Activated B cell treated with CpG ODN at 0.5 μM for 24 hours (primary cell): ENCODE data around the gene DTHD1. TPM values are rescaled to one million over a fixed set of nuclear protein-coding genes. Genes with fewer than 3 reads are reported as not detected.
A peak's percentile ranks its signal among the peaks of the same experiment; 100 is the strongest.

Experiments
- ATAC-seq: fragments of 200-7000 bp; cut with Tn5 transposase; one replicate; pipeline ENCODE4 v1.10.0; 2021; ENCODE audit warnings: low read depth, mild to moderate bottlenecking, moderate library complexity
- CTCF ChIA-PET: fragments of 350-600 bp; sonication (Branson Sonifier 250); formaldehyde crosslinking; loops from one replicate; lab custom pipeline; 2021; ENCODE audit warnings: antibody characterized with exemption; lab: Charles Lee
- POLR2A ChIA-PET: fragments of 350-600 bp; sonication (Branson Sonifier 250); formaldehyde crosslinking; loops from one replicate; lab custom pipeline; 2021; ENCODE audit warnings: antibody characterized with exemption; lab: Charles Lee
- DNase-seq: peaks from one replicate; pipeline ENCODE4 v3.0.0; 2022
- H3K27ac Mint-ChIP-seq: one replicate; pipeline ENCODE4 v1.8.0; 2020; ENCODE audit warnings: mixed read lengths
- H3K27me3 Mint-ChIP-seq: one replicate; pipeline ENCODE4 v1.8.0; 2021; ENCODE audit warnings: mixed read lengths
- H3K36me3 Mint-ChIP-seq: one replicate; pipeline ENCODE4 v1.8.0; 2021; ENCODE audit warnings: low read depth, mixed read lengths
- H3K4me1 Mint-ChIP-seq: one replicate; pipeline ENCODE4 v1.8.0; 2021; ENCODE audit warnings: mixed read lengths
- H3K4me3 Mint-ChIP-seq: one replicate; pipeline ENCODE4 v1.8.0; 2020; ENCODE audit warnings: mild to moderate bottlenecking, mixed read lengths
- H3K9me3 Mint-ChIP-seq: one replicate; pipeline ENCODE4 v1.8.0; 2020; ENCODE audit warnings: mixed read lengths
- CTCF ChIP-seq: fragments of 200-600 bp; IDR thresholded peaks from one replicate; pipeline ENCODE4 v1.8.0; 2022; ENCODE audit warnings: antibody characterized with exemption, mild to moderate bottlenecking
- intact Hi-C: fragments of 100-400 bp; cut with micrococcal nuclease; formaldehyde crosslinking; loops from one replicate; pipeline ENCODE4 v1.15.1; 2024
- total RNA-seq: library from RNA; stranded (reverse); gene quantifications from 2 replicates; pipeline ENCODE4 v1.2.3, GENCODE V29; 2022

The DTHD1 gene
- total RNA-seq, 1 donor from 2014 or later, result not detected

GRCh38 chr4:36255577-36255976 lies 25.8 kb upstream of the DTHD1 start:
- no peak for TF ChIP-seq CTCF
- Mint-ChIP-seq H3K4me1 (peaks cover 32% of the 10 kb centered on the region), H3K4me3 (peak overlapping the region; percentile 81), H3K36me3 (no peaks in the 10 kb centered on the region), H3K27me3 (no peaks in the 10 kb centered on the region), H3K9me3 (no peaks in the 10 kb centered on the region), H3K27ac (peak overlapping the region; percentile 95)
- POLR2A ChIA-PET, result interaction anchor here (1.0 to 3.7 kb wide), 3 partner anchors 12 to 93 kb away, joined by 3 to 60 read pairs (median 6); partner anchors contain the start of gene ARAP2
- CTCF ChIA-PET, result interaction anchor here (3.6 kb wide), 1 partner anchor 11 kb away, joined by 32 read pairs; the partner anchor contains the start of gene ARAP2
- DNase-seq (no peak), ATAC-seq (peak; percentile 90)
- intact Hi-C loops, result loop anchor here (1.0 to 10.0 kb wide), 5 partner anchors 11 to 1429 kb away; partner anchors contain the start of genes ARAP2 and RELL1

- CTCF ChIA-PET, result no interaction called here
- H3K36me3 Mint-ChIP-seq, result no peaks in the 10 kb centered on the region
- peaks cover 32% of the 10 kb centered on the region for H3K4me1 Mint-ChIP-seq
- no peaks in the 10 kb centered on the region for H3K27me3 Mint-ChIP-seq
- H3K4me3 Mint-ChIP-seq, result peak overlapping the region; percentile 79
- H3K27ac Mint-ChIP-seq, result peak overlapping the region; percentile 87
- intact Hi-C loops, result loop anchor here (5.0 to 10.0 kb wide), 2 partner anchors 91 to 1428 kb away; partner anchors contain the start of gene RELL1
- ATAC-seq (peak; percentile 49), DNase-seq (no peak)
- H3K9me3 Mint-ChIP-seq, result no peaks in the 10 kb centered on the region
- no peak for TF ChIP-seq CTCF
- POLR2A ChIA-PET, result interaction anchor here (3.2 to 3.7 kb wide), 2 partner anchors 12 to 13 kb away, joined by 13 to 60 read pairs; partner anchors contain the start of gene ARAP2
Observed at GRCh38 chr4:36256398-36256891, 25.0 kb upstream of the DTHD1 start.

- Mint-ChIP-seq H3K27ac (no peak overlapping the region), H3K4me3 (no peak overlapping the region), H3K36me3 (no peaks in the 10 kb centered on the region), H3K4me1 (peaks cover 12% of the 10 kb centered on the region), H3K9me3 (no peaks in the 10 kb centered on the region), H3K27me3 (no peaks in the 10 kb centered on the region)
- CTCF ChIA-PET, result no interaction called here
- ATAC-seq, result no peak
- POLR2A ChIA-PET, result no interaction called here
- DNase-seq, result no peak
- intact Hi-C loops, result no loop called here
- TF ChIP-seq CTCF, result no peak
Observed at GRCh38 chr4:36260731-36261130, 20.7 kb upstream of the DTHD1 start.

- intact Hi-C loops, result no loop called here
- Mint-ChIP-seq H3K36me3 (no peaks in the 10 kb centered on the region), H3K27ac (no peak overlapping the region), H3K27me3 (no peaks in the 10 kb centered on the region), H3K4me1 (peaks cover 4% of the 10 kb centered on the region), H3K4me3 (no peak overlapping the region), H3K9me3 (no peaks in the 10 kb centered on the region)
- ChIA-PET POLR2A (no interaction called here), CTCF (no interaction called here)
- no peak for DNase-seq
- no peak for TF ChIP-seq CTCF
- ATAC-seq, result no peak
Observed at GRCh38 chr4:36264207-36264826, 17.1 kb upstream of the DTHD1 start.
